Heart right ventricle (tissue), 16 donors: ENCODE results near the gene CCDC134. TPM values are rescaled to one million over a fixed set of nuclear protein-coding genes. Genes with fewer than 3 reads are reported as not detected.
"Not testable (repeated sequence)": the region's sequence is repeated elsewhere in the genome, so short reads cannot be mapped to it uniquely, and the experiment has no call there.

Experiments used
- ATAC-seq, 8 donors: fragments of 200-7000 bp; cut with Tn5 transposase; one replicate each; pipeline ENCODE4 v1.9.1; 2020; ENCODE audit warnings: mild to moderate bottlenecking in 8 of 8, moderate library complexity in 8 of 8, moderate number of reproducible peaks in 1 of 8
- DNase-seq, 2 donors: peaks; one replicate each; pipeline ENCODE4 v3.0.0-alpha.2; 2020
- H3K27ac ChIP-seq, 10 donors: fragments of 200-600 bp; sonication (generic) in 2 of 10; one replicate each; pipeline versions ENCODE4 v1.5.0 to v1.8.0; 2020 to 2022; ENCODE audit warnings: mild to moderate bottlenecking in 3 of 10
- H3K27me3 ChIP-seq, 7 donors: fragments of 200-600 bp; one replicate each; pipeline ENCODE4 v1.8.0; 2021 to 2022; ENCODE audit warnings: mild to moderate bottlenecking in 2 of 7
- H3K36me3 ChIP-seq, 9 donors: fragments of 200-600 bp; sonication (generic) in 1 of 9; one replicate each; pipeline versions ENCODE4 v1.5.0 to v1.8.0; 2020 to 2022; ENCODE audit warnings: mild to moderate bottlenecking in 2 of 9
- H3K4me1 ChIP-seq, 9 donors: fragments of 200-600 bp; sonication (generic) in 1 of 9; one replicate each; pipeline versions ENCODE4 v1.5.0 to v1.8.0; 2020 to 2022; ENCODE audit warnings: mild to moderate bottlenecking in 4 of 9
- H3K4me3 ChIP-seq, 10 donors: fragments of 200-600 bp; sonication (generic) in 2 of 10; one replicate each; pipeline versions ENCODE4 v1.5.0 to v1.8.0; 2020 to 2022; ENCODE audit warnings: mild to moderate bottlenecking in 7 of 10, moderate library complexity in 2 of 10
- H3K9me3 ChIP-seq, 11 donors: fragments of 200-600 bp in 10 of 11; sonication (generic) in 2 of 11; one replicate each; pipeline versions ENCODE4 v1.5.0 to v1.8.0; 2013 to 2022; ENCODE audit warnings: mild to moderate bottlenecking in 2 of 11, control low read depth in 1 of 11, moderate library complexity in 1 of 11
- CTCF ChIP-seq, 9 donors: fragments of 200-600 bp; sonication (generic) in 2 of 9; IDR thresholded peaks; one replicate each; pipeline versions ENCODE4 v1.5.0 to v1.8.0; 2021 to 2022; ENCODE audit warnings: antibody characterized with exemption in 9 of 9, mild to moderate bottlenecking in 5 of 9, moderate library complexity in 1 of 9
- whole genome bisulfite sequencing, 2 donors: extraction: QIAGEN DNeasy Blood & Tissue Kit; methylation state at CpG; one replicate each; pipeline ENCODE4 v1.1.7; 2013; ENCODE audit warnings: inconsistent platforms in 1 of 2; 5-methylcytosine and 5-hydroxymethylcytosine counted together
- intact Hi-C, 10 donors: fragments of 100-400 bp; cut with DNase I; formaldehyde crosslinking; loops; one replicate each; pipeline versions ENCODE4 v1.11.1 to v1.14.2; 2022
- polyA plus RNA-seq, 2 donors: library from polyadenylated mRNA; stranded (reverse); fragments of 200-250 nt; gene quantifications; one replicate each; pipeline ENCODE4 v1.2.3, GENCODE V29; 2013
- total RNA-seq, 10 donors: library from RNA; stranded (reverse); fragmentation: NEBNext Ultra II Directional in 3 of 10; extraction: Animal tissue kit (Norgen Biotek cat#: 25700) in 3 of 10; gene quantifications; one replicate each; pipeline versions ENCODE4 v1.2.1 to v1.2.4, GENCODE V29; 2021 to 2023
- donor health status: Arrhythmogenic right ventricular cardiomyopathy.
- donor health status: ischemic (EF 13 %, LVEDD 7.1; RV severe dilation, severe dysfunction).
- donor health status: healthy with polysubstance abuse.
- donor health status: DM: no; HTN: yes; CAD: no.
- donor health status: DM: no; HTN: no; CAD: no.
- donor health status: ischemic (EF 25% LVEDD 6.9; RV normal size, moderate dysfunction).
- donor health status: ischemic (EF 25% LVEDD 5.7; RV mildly dilated, moderate dysfunction).
- donor health status: healthy.
- donor health status: DM: yes; HTN: yes; CAD: no.
- donor health status: Ischemic cardiomyopathy.
- donor health status: ischemic (EF 35%, LVEDD 5.7; RV mildly dilated, moderate dysfunction).
- donor health status: nonischemic (EF 11% LVEDD 7.7; RV severe dilation, severe dysfunction).
- donor health status: DM: yes; HTN: yes; CAD: no.
- donor health status: PGD.
- donor health status: ischemic (EF 29% LVEDD 5.4; RV normal size, mild dysfunction).
- donor health status: nonischemic (EF 23%, LVEDD 6.1; RV moderate dilation, normal function).

CCDC134 gene
- total and polyA plus RNA-seq, 12 donors, result 1.2 to 7.3 (median 3.8) TPM

- Histone ChIP-seq H3K9me3 (no peaks in the 10 kb centered on the region), H3K36me3 (peaks cover 0 to 21% (median 0%) of the 10 kb centered on the region in 9 donors), H3K4me1 (peaks cover 3 to 42% (median 22%) of the 10 kb centered on the region in 9 donors), H3K27me3 (no peaks in the 10 kb centered on the region), H3K4me3 (peak overlapping the region; percentile 68 to 96 (median 92)), H3K27ac (peak overlapping the region; percentile 82 to 98 (median 94))
- WGBS, 2 donors, result 1% methylated on average over 77 of the region's 86 CpGs
- intact Hi-C loops, result loop anchor here in 3 of 10 donors (10.0 kb wide), 2 partner anchors 139 to 241 kb away; partner anchors contain the start of genes NAGA (in 2 of the 3), PHETA2 (in 2 of the 3), SMDT1 (in 2 of the 3) and MEI1 (in 1 of the 3)
- ATAC-seq, result peak in 6 of 8 donors; percentile 17 to 38 (median 24)
- DNase-seq, result peak; percentile 24 to 44
- no peak for TF ChIP-seq CTCF (IDR thresholded peaks at IDR 0.05)
These were observed 33.0 kb downstream of the CCDC134 start for GRCh38 chr22:41833369-41834004.

GRCh38 chr22:41834005-41834944 lies 33.8 kb downstream of the CCDC134 start:
- ATAC-seq (no peak), DNase-seq (no peak)
- peaks cover 0 to 25% (median 0%) of the 10 kb centered on the region in 9 donors for H3K36me3 ChIP-seq
- peak overlapping the region; percentile 68 to 96 (median 92) for H3K4me3 ChIP-seq
- WGBS, 2 donors, result 11 to 15% methylated on average over 14 of the region's 14 CpGs
- H3K27me3 ChIP-seq, result no peaks in the 10 kb centered on the region
- intact Hi-C loops, result loop anchor here in 3 of 10 donors (10.0 kb wide), 2 partner anchors 139 to 241 kb away; partner anchors contain the start of genes NAGA (in 2 of the 3), PHETA2 (in 2 of the 3), SMDT1 (in 2 of the 3) and MEI1 (in 1 of the 3)
- TF ChIP-seq CTCF (IDR thresholded peaks at IDR 0.05), result no peak
- peak overlapping the region; percentile 82 to 98 (median 94) for H3K27ac ChIP-seq
- H3K9me3 ChIP-seq, result no peaks in the 10 kb centered on the region
- peaks cover 3 to 50% (median 24%) of the 10 kb centered on the region in 9 donors for H3K4me1 ChIP-seq

- intact Hi-C loops, result loop anchor here in 3 of 10 donors (10.0 kb wide), 2 partner anchors 141 to 239 kb away; partner anchors contain the start of genes NAGA (in 2 of the 3), PHETA2 (in 2 of the 3), SMDT1 (in 2 of the 3) and MEI1 (in 1 of the 3)
- H3K4me1 ChIP-seq, result peaks cover 3 to 61% (median 24%) of the 10 kb centered on the region in 9 donors
- 68 to 81% methylated on average over 6 to 7 of the region's 8 CpGs for WGBS, 2 donors
These were observed 35.0 kb downstream of the CCDC134 start for GRCh38 chr22:41835462-41835861.

GRCh38 chr22:41836551-41836950 lies 36.1 kb downstream of the CCDC134 start:
- 79 to 95% methylated on average over 2 of the region's 2 CpGs for WGBS, 2 donors
- no peak for TF ChIP-seq CTCF (IDR thresholded peaks at IDR 0.05)
- Histone ChIP-seq H3K4me3 (no peak overlapping the region), H3K9me3 (no peaks in the 10 kb centered on the region), H3K36me3 (peaks cover 0 to 33% (median 0%) of the 10 kb centered on the region in 9 donors), H3K27ac (no peak overlapping the region), H3K4me1 (peaks cover 3 to 66% (median 30%) of the 10 kb centered on the region in 9 donors), H3K27me3 (no peaks in the 10 kb centered on the region)
- no peak for ATAC-seq
- intact Hi-C loops, result loop anchor here in 3 of 10 donors (10.0 kb wide), 2 partner anchors 142 to 238 kb away; partner anchors contain the start of genes NAGA (in 2 of the 3), PHETA2 (in 2 of the 3), SMDT1 (in 2 of the 3) and MEI1 (in 1 of the 3)
- DNase-seq, result no peak

More at GRCh38 chr22:41835462-41835861, 35.0 kb downstream of the CCDC134 start:
- H3K36me3 ChIP-seq, result peaks cover 0 to 25% (median 0%) of the 10 kb centered on the region in 9 donors
- H3K27ac ChIP-seq, H3K9me3 ChIP-seq, DNase-seq, H3K27me3 ChIP-seq, ATAC-seq, H3K4me3 ChIP-seq: not testable (repeated sequence)
